Measurements from ENCODE around the gene HIRIP3. TPM values are rescaled to one million over a fixed set of nuclear protein-coding genes. Genes with fewer than 3 reads are reported as not detected.

The HIRIP3 gene
- total and polyA plus RNA-seq, 2 of the 13 experiments (the other 11 are each of a cell fraction or from before 2014, with no cell fraction given), result 12.6 to 17.2 TPM

DNA sequence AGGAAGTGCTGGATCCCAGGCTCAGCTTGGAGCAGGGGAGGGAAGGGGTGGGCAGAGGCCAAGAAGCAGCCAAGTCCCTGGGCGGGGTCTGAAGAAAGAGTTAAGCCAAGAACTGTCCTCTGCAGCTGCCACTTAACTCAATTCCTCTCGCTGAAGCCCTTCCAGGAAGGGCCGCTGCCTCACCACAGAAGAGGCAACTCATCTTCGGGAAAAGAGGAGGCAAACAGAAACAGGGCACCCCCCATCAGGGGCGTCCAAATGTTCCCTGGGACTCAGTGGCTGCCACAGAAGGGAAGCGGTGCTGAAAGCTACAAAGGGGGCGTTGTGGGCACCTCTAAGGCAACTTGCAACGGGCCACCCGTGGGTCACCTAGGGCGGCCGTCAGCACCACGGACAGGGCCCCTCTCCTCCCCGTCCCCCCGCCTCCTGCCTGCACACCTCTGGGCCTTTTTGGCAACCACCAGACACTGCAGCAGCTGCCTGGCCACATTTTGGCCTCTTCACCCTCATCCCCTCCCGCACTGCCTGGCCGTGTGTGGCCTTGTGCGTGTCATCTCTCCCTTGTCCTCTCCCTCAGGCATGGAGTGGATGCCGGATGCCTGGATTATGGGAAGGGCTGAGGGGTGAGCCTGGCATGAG lies 33.1 kb upstream of the HIRIP3 start (continued):
- TF ChIP-seq ZNF451 (CRISPR knock-in tag; IDR thresholded peaks at IDR 0.05) (0 out of 2 replicates have a peak, but pooled peaks have one; percentile 49), TEAD2 (CRISPR knock-in tag; IDR thresholded peaks at IDR 0.05) (no peak), BRCA1 (CRISPR knock-in tag; IDR thresholded peaks at IDR 0.05) (no peak), TCF12 (IDR thresholded peaks at IDR 0.05) (no peak), TCF12 (CRISPR knock-in tag; IDR thresholded peaks at IDR 0.05) (no peak), ZNF841 (CRISPR knock-in tag; IDR thresholded peaks at IDR 0.05; ENCODE audit: borderline replicate concordance) (no peak), SYNCRIP (IDR thresholded peaks at IDR 0.05; ENCODE audit: insufficient read depth, low read depth, low read length) (no peak), FOXO1 (CRISPR knock-in tag; IDR thresholded peaks at IDR 0.05) (no peak), TBX2 (CRISPR knock-in tag; IDR thresholded peaks at IDR 0.05; ENCODE audit: borderline replicate concordance) (no peak), SNAI1 (CRISPR knock-in tag; IDR thresholded peaks at IDR 0.05; ENCODE audit: borderline replicate concordance) (no peak), HDAC1 (CRISPR knock-in tag; IDR thresholded peaks at IDR 0.05) (no peak), IRF2 (CRISPR knock-in tag; IDR thresholded peaks at IDR 0.05) (no peak), NFE2L1 (CRISPR knock-in tag; IDR thresholded peaks at IDR 0.05; ENCODE audit: borderline replicate concordance) (no peak), KDM5A (IDR thresholded peaks at IDR 0.05; ENCODE audit: borderline replicate concordance, low read length) (no peak), SMC3 (IDR thresholded peaks at IDR 0.05; ENCODE audit: low read length) (no peak), REXO4 (CRISPR knock-in tag; IDR thresholded peaks at IDR 0.05; ENCODE audit: borderline replicate concordance) (no peak), ZNF772 (CRISPR knock-in tag; IDR thresholded peaks at IDR 0.05) (no peak), ZNF577 (CRISPR knock-in tag; IDR thresholded peaks at IDR 0.05; ENCODE audit: borderline replicate concordance, low read depth) (no peak)
- TF ChIP-seq, protein P1, sequence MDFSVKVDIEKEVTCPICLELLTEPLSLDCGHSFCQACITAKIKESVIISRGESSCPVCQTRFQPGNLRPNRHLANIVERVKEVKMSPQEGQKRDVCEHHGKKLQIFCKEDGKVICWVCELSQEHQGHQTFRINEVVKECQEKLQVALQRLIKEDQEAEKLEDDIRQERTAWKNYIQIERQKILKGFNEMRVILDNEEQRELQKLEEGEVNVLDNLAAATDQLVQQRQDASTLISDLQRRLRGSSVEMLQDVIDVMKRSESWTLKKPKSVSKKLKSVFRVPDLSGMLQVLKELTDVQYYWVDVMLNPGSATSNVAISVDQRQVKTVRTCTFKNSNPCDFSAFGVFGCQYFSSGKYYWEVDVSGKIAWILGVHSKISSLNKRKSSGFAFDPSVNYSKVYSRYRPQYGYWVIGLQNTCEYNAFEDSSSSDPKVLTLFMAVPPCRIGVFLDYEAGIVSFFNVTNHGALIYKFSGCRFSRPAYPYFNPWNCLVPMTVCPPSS (IDR thresholded peaks at IDR 0.05), result no peak
- TF ChIP-seq, protein P2, sequence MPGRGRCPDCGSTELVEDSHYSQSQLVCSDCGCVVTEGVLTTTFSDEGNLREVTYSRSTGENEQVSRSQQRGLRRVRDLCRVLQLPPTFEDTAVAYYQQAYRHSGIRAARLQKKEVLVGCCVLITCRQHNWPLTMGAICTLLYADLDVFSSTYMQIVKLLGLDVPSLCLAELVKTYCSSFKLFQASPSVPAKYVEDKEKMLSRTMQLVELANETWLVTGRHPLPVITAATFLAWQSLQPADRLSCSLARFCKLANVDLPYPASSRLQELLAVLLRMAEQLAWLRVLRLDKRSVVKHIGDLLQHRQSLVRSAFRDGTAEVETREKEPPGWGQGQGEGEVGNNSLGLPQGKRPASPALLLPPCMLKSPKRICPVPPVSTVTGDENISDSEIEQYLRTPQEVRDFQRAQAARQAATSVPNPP (CRISPR knock-in tag; IDR thresholded peaks at IDR 0.05), result no peak
- TF ChIP-seq, protein P3, sequence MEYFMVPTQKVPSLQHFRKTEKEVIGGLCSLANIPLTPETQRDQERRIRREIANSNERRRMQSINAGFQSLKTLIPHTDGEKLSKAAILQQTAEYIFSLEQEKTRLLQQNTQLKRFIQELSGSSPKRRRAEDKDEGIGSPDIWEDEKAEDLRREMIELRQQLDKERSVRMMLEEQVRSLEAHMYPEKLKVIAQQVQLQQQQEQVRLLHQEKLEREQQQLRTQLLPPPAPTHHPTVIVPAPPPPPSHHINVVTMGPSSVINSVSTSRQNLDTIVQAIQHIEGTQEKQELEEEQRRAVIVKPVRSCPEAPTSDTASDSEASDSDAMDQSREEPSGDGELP (IDR thresholded peaks at IDR 0.05; ENCODE audit: borderline replicate concordance, low read depth), result no peak
- TF ChIP-seq, protein P4, sequence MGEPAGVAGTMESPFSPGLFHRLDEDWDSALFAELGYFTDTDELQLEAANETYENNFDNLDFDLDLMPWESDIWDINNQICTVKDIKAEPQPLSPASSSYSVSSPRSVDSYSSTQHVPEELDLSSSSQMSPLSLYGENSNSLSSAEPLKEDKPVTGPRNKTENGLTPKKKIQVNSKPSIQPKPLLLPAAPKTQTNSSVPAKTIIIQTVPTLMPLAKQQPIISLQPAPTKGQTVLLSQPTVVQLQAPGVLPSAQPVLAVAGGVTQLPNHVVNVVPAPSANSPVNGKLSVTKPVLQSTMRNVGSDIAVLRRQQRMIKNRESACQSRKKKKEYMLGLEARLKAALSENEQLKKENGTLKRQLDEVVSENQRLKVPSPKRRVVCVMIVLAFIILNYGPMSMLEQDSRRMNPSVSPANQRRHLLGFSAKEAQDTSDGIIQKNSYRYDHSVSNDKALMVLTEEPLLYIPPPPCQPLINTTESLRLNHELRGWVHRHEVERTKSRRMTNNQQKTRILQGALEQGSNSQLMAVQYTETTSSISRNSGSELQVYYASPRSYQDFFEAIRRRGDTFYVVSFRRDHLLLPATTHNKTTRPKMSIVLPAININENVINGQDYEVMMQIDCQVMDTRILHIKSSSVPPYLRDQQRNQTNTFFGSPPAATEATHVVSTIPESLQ (CRISPR knock-in tag; conservative IDR thresholded peaks at IDR 0.05), result no peak
- TF ChIP-seq, protein P5, sequence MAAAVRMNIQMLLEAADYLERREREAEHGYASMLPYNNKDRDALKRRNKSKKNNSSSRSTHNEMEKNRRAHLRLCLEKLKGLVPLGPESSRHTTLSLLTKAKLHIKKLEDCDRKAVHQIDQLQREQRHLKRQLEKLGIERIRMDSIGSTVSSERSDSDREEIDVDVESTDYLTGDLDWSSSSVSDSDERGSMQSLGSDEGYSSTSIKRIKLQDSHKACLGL (CRISPR knock-in tag; IDR thresholded peaks at IDR 0.05), result no peak; the same call in 1 of the 2 replicates
- TF ChIP-seq, protein P6, sequence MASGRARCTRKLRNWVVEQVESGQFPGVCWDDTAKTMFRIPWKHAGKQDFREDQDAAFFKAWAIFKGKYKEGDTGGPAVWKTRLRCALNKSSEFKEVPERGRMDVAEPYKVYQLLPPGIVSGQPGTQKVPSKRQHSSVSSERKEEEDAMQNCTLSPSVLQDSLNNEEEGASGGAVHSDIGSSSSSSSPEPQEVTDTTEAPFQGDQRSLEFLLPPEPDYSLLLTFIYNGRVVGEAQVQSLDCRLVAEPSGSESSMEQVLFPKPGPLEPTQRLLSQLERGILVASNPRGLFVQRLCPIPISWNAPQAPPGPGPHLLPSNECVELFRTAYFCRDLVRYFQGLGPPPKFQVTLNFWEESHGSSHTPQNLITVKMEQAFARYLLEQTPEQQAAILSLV (CRISPR knock-in tag; IDR thresholded peaks at IDR 0.05; ENCODE audit: borderline replicate concordance), result 0 out of 2 replicates have a peak, but pooled peaks have one; percentile 50

All from HepG2 (cell line).